B cell (primary cell): Measurements from ENCODE around the gene COG8. TPM values are rescaled to one million over a fixed set of nuclear protein-coding genes. Genes with fewer than 3 reads are reported as not detected.

Source experiments
- ATAC-seq: fragments of 200-7000 bp; cut with Tn5 transposase; one replicate; pipeline ENCODE4 v1.10.0; 2021; ENCODE audit warnings: low read depth, mild to moderate bottlenecking, moderate number of reproducible peaks, moderate library complexity
- CTCF ChIA-PET: fragments of 350-600 bp; sonication (Branson Sonifier 250); formaldehyde crosslinking; loops from one replicate; lab custom pipeline; 2021; ENCODE audit warnings: antibody characterized with exemption, inconsistent platforms; lab: Charles Lee
- POLR2A ChIA-PET: fragments of 350-600 bp; sonication (Branson Sonifier 250); formaldehyde crosslinking; loops from one replicate; lab custom pipeline; 2021; ENCODE audit warnings: antibody characterized with exemption; lab: Charles Lee
- DNase-seq: peaks from one replicate; pipeline ENCODE4 v3.0.0; 2013
- H2AFZ ChIP-seq: 2 replicates; pipeline ENCODE4 v1.6.1; 2012; ENCODE audit warnings: mild to moderate bottlenecking, low read depth, low read length; ENCODE audit not compliant: insufficient read depth, poor library complexity, severe bottlenecking
- H3K27ac ChIP-seq, 2 donors: 1 replicate in 1 of 2; 2 replicates in 1 of 2; pipeline ENCODE4 v1.5.1; 2012 to 2013; ENCODE audit warnings: low read length in 2 of 2, mild to moderate bottlenecking in 2 of 2, moderate library complexity in 1 of 2
- H3K27me3 ChIP-seq, 4 experiments: fragments of 200-600 bp in 1 of 4; sonication (generic) in 1 of 4; replicated peaks in 1 of 4; 1 replicate in 2 of 4; 2 replicates in 2 of 4; pipeline versions ENCODE4 v1.6.1 to v1.7.0; 2013 to 2016; ENCODE audit warnings: low read length in 3 of 4, mild to moderate bottlenecking in 2 of 4, mixed read lengths in 1 of 4, moderate library complexity in 1 of 4; ENCODE audit not compliant: insufficient read depth in 4 of 4, control insufficient read depth in 3 of 4; ENCODE audit errors: control extremely low read depth in 1 of 4
- H3K36me3 ChIP-seq, 2 experiments: replicated peaks in 1 of 2; 1 replicate in 1 of 2; 2 replicates in 1 of 2; pipeline versions ENCODE4 v1.6.1 to v1.7.1; 2013; ENCODE audit warnings: low read length in 1 of 2; ENCODE audit not compliant: insufficient read depth in 2 of 2, control insufficient read depth in 1 of 2; ENCODE audit errors: control extremely low read depth in 1 of 2, extremely low read depth in 1 of 2
- H3K4me1 ChIP-seq, 2 donors: fragments of 200-600 bp in 1 of 2; sonication (generic) in 1 of 2; 1 replicate in 1 of 2; 2 replicates in 1 of 2; pipeline versions ENCODE4 v1.5.1 to v1.6.1; 2013 to 2017; ENCODE audit warnings: low read length in 2 of 2; ENCODE audit not compliant: control insufficient read depth in 2 of 2, insufficient read depth in 2 of 2
- H3K4me2 ChIP-seq: replicated peaks from 2 replicates; pipeline ENCODE3; 2012; ENCODE audit warnings: mild to moderate bottlenecking, low read depth, low read length; ENCODE audit not compliant: poor library complexity, severe bottlenecking
- H3K4me3 ChIP-seq, 5 experiments: fragments of 200-600 bp in 1 of 5; sonication (generic) in 1 of 5; 1 replicate in 3 of 5; 2 replicates in 2 of 5; pipeline versions ENCODE4 v1.5.1 to v1.7.0; 2011 to 2016; ENCODE audit warnings: low read length in 4 of 5, mild to moderate bottlenecking in 4 of 5, low read depth in 2 of 5, control low read depth in 1 of 5, moderate library complexity in 1 of 5; ENCODE audit not compliant: insufficient read depth in 1 of 5; ENCODE audit errors: control extremely low read depth in 1 of 5, extremely low read depth in 1 of 5
- H3K79me2 ChIP-seq: fragments of 200-600 bp; sonication (generic); one replicate; pipeline ENCODE4 v1.6.0; 2016; ENCODE audit warnings: low read length; ENCODE audit not compliant: control insufficient read depth, insufficient read depth
- H3K9ac ChIP-seq: fragments of 200-600 bp; sonication (generic); 2 replicates; pipeline ENCODE4 v1.6.1; 2017; ENCODE audit warnings: mild to moderate bottlenecking, low read length, moderate library complexity
- H3K9me3 ChIP-seq, 3 donors: one replicate each; pipeline versions ENCODE4 v1.6.1 to v1.7.1; 2013; ENCODE audit warnings: low read length in 2 of 3; ENCODE audit not compliant: control insufficient read depth in 2 of 3, insufficient read depth in 1 of 3; ENCODE audit errors: control extremely low read depth in 1 of 3
- H4K20me1 ChIP-seq: 2 replicates; pipeline ENCODE4 v1.6.0; 2012; ENCODE audit warnings: mild to moderate bottlenecking, low read length; ENCODE audit not compliant: insufficient read depth, control insufficient read depth, poor library complexity, severe bottlenecking
- H3K27ac Mint-ChIP-seq: one replicate; pipeline ENCODE4 v1.8.0; 2021; ENCODE audit warnings: mixed read lengths
- H3K27me3 Mint-ChIP-seq: one replicate; pipeline ENCODE4 v1.8.0; 2021; ENCODE audit warnings: mixed read lengths
- H3K4me1 Mint-ChIP-seq: one replicate; pipeline ENCODE4 v1.8.0; 2021; ENCODE audit warnings: mixed read lengths
- H3K4me3 Mint-ChIP-seq: one replicate; pipeline ENCODE4 v1.8.0; 2021; ENCODE audit warnings: mixed read lengths
- H3K9me3 Mint-ChIP-seq: one replicate; pipeline ENCODE4 v1.8.0; 2022; ENCODE audit warnings: mixed read lengths; ENCODE audit not compliant: insufficient read depth
- CTCF ChIP-seq: fragments of 200-600 bp; IDR thresholded peaks from one replicate; pipeline ENCODE4 v1.8.0; 2022; ENCODE audit warnings: antibody characterized with exemption, mild to moderate bottlenecking
- EZH2 ChIP-seq: IDR thresholded peaks from 2 replicates; pipeline ENCODE4 v1.6.1; 2012; ENCODE audit warnings: borderline replicate concordance, low read depth, mild to moderate bottlenecking, moderate library complexity, low read length; ENCODE audit not compliant: insufficient read depth, poor library complexity, severe bottlenecking
- WGBS: methylation state at CpG from one replicate; pipeline ENCODE4 v1.1.5; 2013; ENCODE audit warnings: missing lambda C conversion rate; ENCODE audit not compliant: insufficient coverage; 5-methylcytosine and 5-hydroxymethylcytosine counted together
- intact Hi-C: fragments of 100-400 bp; cut with micrococcal nuclease; formaldehyde crosslinking; loops from one replicate; pipeline ENCODE4 v1.10.0; 2022
- polyA plus RNA-seq: library from polyadenylated mRNA; depleted of rRNA; stranded (reverse); fragments of >200 nt; gene quantifications from 2 replicates; pipeline ENCODE4 v1.2.3, GENCODE V29; 2012
- total RNA-seq, 2 donors: library from RNA; stranded (reverse); fragments of 120-200 nt in 1 of 2; gene quantifications; 1 replicate in 1 of 2; 2 replicates in 1 of 2; pipeline versions ENCODE4 v1.2.3 to v1.2.4, GENCODE V29; 2013 to 2022

Gene COG8
- total and polyA plus RNA-seq, 2 donors (not counting 1 experiment from before 2014, with no cell fraction given): 34.4 to 61.6 TPM

- peaks cover 8% of the 10 kb centered on the region for H3K4me1 Mint-ChIP-seq
- ChIA-PET CTCF (no interaction called here), POLR2A (no interaction called here)
- WGBS: 95% methylated on average over 7 of the region's 9 CpGs
- Histone ChIP-seq H4K20me1 (peaks cover 93% of the 10 kb centered on the region), H3K4me3 (no peak overlapping the region), H3K27me3 (no peaks in the 10 kb centered on the region), H3K4me2 (no peak overlapping the region), H3K9ac (no peak overlapping the region), H3K79me2 (peaks cover 81% of the 10 kb centered on the region), H3K9me3 (no peaks in the 10 kb centered on the region), H3K4me1 (no peaks in the 10 kb centered on the region), H3K36me3 (peaks cover 2 to 86% of the 10 kb centered on the region in 2 experiments), H3K27ac (no peak overlapping the region), H2AFZ (no peak overlapping the region)
- intact Hi-C loops: loop anchor here (10.0 kb wide), 1 partner anchor 785 kb away; the partner anchor contains the start of gene ZFP90
- no peak for ATAC-seq
- H3K9me3 Mint-ChIP-seq: no peaks in the 10 kb centered on the region
- no peak for DNase-seq
- H3K27me3 Mint-ChIP-seq: no peaks in the 10 kb centered on the region
- H3K4me3 Mint-ChIP-seq: no peak overlapping the region
- TF ChIP-seq CTCF (no peak), EZH2 (no peak)
- H3K27ac Mint-ChIP-seq: no peak overlapping the region
Measured at GRCh38 chr16:69319381-69319780, 20.0 kb downstream of the COG8 start.

- Histone ChIP-seq H3K4me1 (no peaks in the 10 kb centered on the region), H3K4me3 (no peak overlapping the region), H3K9me3 (no peaks in the 10 kb centered on the region), H2AFZ (no peak overlapping the region), H3K9ac (no peak overlapping the region), H3K4me2 (no peak overlapping the region), H3K27ac (no peak overlapping the region), H3K36me3 (peaks cover 2 to 85% of the 10 kb centered on the region in 2 experiments), H3K79me2 (peaks cover 84% of the 10 kb centered on the region), H3K27me3 (no peaks in the 10 kb centered on the region), H4K20me1 (peaks cover 93% of the 10 kb centered on the region)
- Mint-ChIP-seq H3K4me3 (no peak overlapping the region), H3K9me3 (no peaks in the 10 kb centered on the region), H3K27me3 (no peaks in the 10 kb centered on the region), H3K4me1 (peaks cover 8% of the 10 kb centered on the region), H3K27ac (peak overlapping the region; percentile 46)
- ATAC-seq (no peak), DNase-seq (no peak)
- WGBS: 95% methylated on average over 9 of the region's 10 CpGs
- TF ChIP-seq EZH2 (no peak), CTCF (no peak)
- POLR2A ChIA-PET: no interaction called here
- CTCF ChIA-PET: no interaction called here
- intact Hi-C loops: loop anchor here (10.0 kb wide), 1 partner anchor 784 kb away; the partner anchor contains the start of gene ZFP90
Measured at GRCh38 chr16:69318911-69319289, 20.5 kb downstream of the COG8 start.
